ENCODE measurements around the gene CEMP1.
"Not testable (repeated sequence)": the region's sequence is repeated elsewhere in the genome, so short reads cannot be mapped to it uniquely, and the experiment has no call there.

CEMP1 gene

GRCh38 chr16:2531371-2531695, at the start of gene CEMP1:
CEMP1 (minus strand) TSS chr16:2531408; CDS start chr16:2531073, 335 bp downstream.
- peak within 1 kb of the TSS; percentile 83 to 96 (median 88) for H3K27ac Mint-ChIP-seq
- H3K27me3 Mint-ChIP-seq (ENCODE audit: low read depth), result no peaks in the 10 kb centered on the region

GRCh38 chr16:2580818-2581217, 49.6 kb upstream of the CEMP1 start:
- H3K36me3 Mint-ChIP-seq (ENCODE audit: low read depth); H3K27ac Mint-ChIP-seq; H3K4me1 Mint-ChIP-seq; H3K4me3 Mint-ChIP-seq; H3K9me3 Mint-ChIP-seq; H3K27me3 Mint-ChIP-seq (ENCODE audit: low read depth): not testable (repeated sequence)

More at GRCh38 chr16:2531371-2531695, at the start of gene CEMP1:
- Mint-ChIP-seq H3K36me3 (ENCODE audit: low read depth) (no peaks in the 10 kb centered on the region), H3K4me1 (peaks cover 5% of the 10 kb centered on the region), H3K4me3 (peak within 1 kb of the TSS; percentile 91 to 94 (median 91)), H3K9me3 (no peaks in the 10 kb centered on the region)
- TF ChIP-seq CTCF (IDR thresholded peaks at IDR 0.05; ENCODE audit: unreplicated experiment in 3 of 3), result no peak

- H3K27me3 Mint-ChIP-seq (ENCODE audit: low read depth); H3K36me3 Mint-ChIP-seq (ENCODE audit: low read depth); H3K27ac Mint-ChIP-seq; H3K9me3 Mint-ChIP-seq; H3K4me1 Mint-ChIP-seq; H3K4me3 Mint-ChIP-seq: not testable (repeated sequence)
Measured at GRCh38 chr16:2580143-2580542, 48.9 kb upstream of the CEMP1 start.

GRCh38 chr16:2578905-2579304, 47.7 kb upstream of the CEMP1 start:
- H3K4me3 Mint-ChIP-seq; H3K27ac Mint-ChIP-seq; H3K4me1 Mint-ChIP-seq; H3K27me3 Mint-ChIP-seq (ENCODE audit: low read depth); H3K36me3 Mint-ChIP-seq (ENCODE audit: low read depth); H3K9me3 Mint-ChIP-seq: not testable (repeated sequence)

GRCh38 chr16:2577044-2577443, 45.8 kb upstream of the CEMP1 start:
- not testable (repeated sequence) for H3K4me1 Mint-ChIP-seq; H3K27me3 Mint-ChIP-seq (ENCODE audit: low read depth); H3K9me3 Mint-ChIP-seq; H3K36me3 Mint-ChIP-seq (ENCODE audit: low read depth); H3K4me3 Mint-ChIP-seq; H3K27ac Mint-ChIP-seq

GRCh38 chr16:2575839-2576238, 44.6 kb upstream of the CEMP1 start:
- not testable (repeated sequence) for H3K4me1 Mint-ChIP-seq; H3K27me3 Mint-ChIP-seq (ENCODE audit: low read depth); H3K9me3 Mint-ChIP-seq; H3K36me3 Mint-ChIP-seq (ENCODE audit: low read depth); H3K4me3 Mint-ChIP-seq; H3K27ac Mint-ChIP-seq

- not testable (repeated sequence) for H3K27ac Mint-ChIP-seq; H3K4me1 Mint-ChIP-seq; H3K9me3 Mint-ChIP-seq; H3K27me3 Mint-ChIP-seq (ENCODE audit: low read depth); H3K36me3 Mint-ChIP-seq (ENCODE audit: low read depth); H3K4me3 Mint-ChIP-seq
Measured at GRCh38 chr16:2572704-2573103, 41.5 kb upstream of the CEMP1 start.

GRCh38 chr16:2568573-2568972, 37.4 kb upstream of the CEMP1 start:
- H3K27me3 Mint-ChIP-seq (ENCODE audit: low read depth); H3K9me3 Mint-ChIP-seq; H3K4me1 Mint-ChIP-seq; H3K36me3 Mint-ChIP-seq (ENCODE audit: low read depth); H3K4me3 Mint-ChIP-seq; H3K27ac Mint-ChIP-seq: not testable (repeated sequence)

- not testable (repeated sequence) for H3K4me1 Mint-ChIP-seq; H3K9me3 Mint-ChIP-seq; H3K4me3 Mint-ChIP-seq; H3K27me3 Mint-ChIP-seq (ENCODE audit: low read depth); H3K27ac Mint-ChIP-seq; H3K36me3 Mint-ChIP-seq (ENCODE audit: low read depth)
Measured at GRCh38 chr16:2567506-2567905, 36.3 kb upstream of the CEMP1 start.

GRCh38 chr16:2560798-2561133, 29.6 kb upstream of the CEMP1 start:
- H3K4me1 Mint-ChIP-seq; H3K27me3 Mint-ChIP-seq (ENCODE audit: low read depth); H3K4me3 Mint-ChIP-seq; H3K36me3 Mint-ChIP-seq (ENCODE audit: low read depth); H3K27ac Mint-ChIP-seq; H3K9me3 Mint-ChIP-seq: not testable (repeated sequence)
- peak; percentile 38 to 45 (median 43) for TF ChIP-seq CTCF (IDR thresholded peaks at IDR 0.05; ENCODE audit: unreplicated experiment in 3 of 3)

GRCh38 chr16:2560131-2560797, 29.1 kb upstream of the CEMP1 start:
- H3K36me3 Mint-ChIP-seq (ENCODE audit: low read depth); H3K4me1 Mint-ChIP-seq; H3K4me3 Mint-ChIP-seq; H3K9me3 Mint-ChIP-seq; H3K27ac Mint-ChIP-seq; H3K27me3 Mint-ChIP-seq (ENCODE audit: low read depth): not testable (repeated sequence)

GRCh38 chr16:2557150-2557549, 25.9 kb upstream of the CEMP1 start:
- H3K4me1 Mint-ChIP-seq; H3K36me3 Mint-ChIP-seq (ENCODE audit: low read depth); H3K27ac Mint-ChIP-seq; H3K27me3 Mint-ChIP-seq (ENCODE audit: low read depth); H3K4me3 Mint-ChIP-seq; H3K9me3 Mint-ChIP-seq: not testable (repeated sequence)

- not testable (repeated sequence) for H3K27me3 Mint-ChIP-seq (ENCODE audit: low read depth); H3K4me1 Mint-ChIP-seq
Measured at GRCh38 chr16:2554709-2555425, 23.7 kb upstream of the CEMP1 start.

More at GRCh38 chr16:2554709-2555425, 23.7 kb upstream of the CEMP1 start:
- not testable (repeated sequence) for H3K4me3 Mint-ChIP-seq; H3K36me3 Mint-ChIP-seq (ENCODE audit: low read depth); H3K27ac Mint-ChIP-seq; H3K9me3 Mint-ChIP-seq
